Gastroesophageal sphincter (tissue), 3 donors: ENCODE measurements around the gene CYFIP2.

Experiments
- EP300 ChIP-seq: sonication (generic); formaldehyde crosslinking; IDR thresholded peaks from one replicate; pipeline ENCODE4 v1.6.1; 2017; ENCODE audit warnings: antibody characterized with exemption, mild to moderate bottlenecking
- POLR2AphosphoS5 ChIP-seq: sonication (generic); formaldehyde crosslinking; IDR thresholded peaks from one replicate; pipeline ENCODE4 v1.6.1; 2017; ENCODE audit warnings: antibody characterized with exemption
- TF ChIP-seq, protein P1 (sequence below), 4 experiments: fragments of 200-600 bp in 2 of 4; fragments of 450-650 bp in 2 of 4; sonication (generic) in 1 of 4; IDR thresholded peaks; one replicate each; pipeline ENCODE4 v1.5.1; 2017 to 2019; ENCODE audit warnings: antibody characterized with exemption in 4 of 4, mild to moderate bottlenecking in 2 of 4, moderate library complexity in 2 of 4

DNA sequence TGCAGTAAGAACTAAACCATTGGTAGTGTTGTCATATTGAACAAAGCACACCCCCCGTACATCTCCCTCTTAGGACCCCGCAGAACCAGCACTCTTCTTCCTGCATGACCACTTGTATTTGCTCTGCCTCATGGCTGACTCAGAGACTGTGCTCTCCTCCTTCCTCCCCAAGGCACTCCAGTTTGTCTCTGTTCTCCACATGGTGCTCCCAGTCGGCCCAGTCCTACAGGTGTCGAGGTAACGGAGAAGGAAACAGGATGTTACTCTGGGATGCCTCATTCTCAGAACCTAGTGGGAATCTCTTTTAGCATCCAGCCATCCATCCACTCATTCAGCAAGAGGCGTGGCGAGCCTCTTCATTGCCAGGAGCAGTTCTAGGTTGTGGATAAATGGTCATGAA is 97.1 kb downstream of the CYFIP2 start:
- TF ChIP-seq, protein P1, sequence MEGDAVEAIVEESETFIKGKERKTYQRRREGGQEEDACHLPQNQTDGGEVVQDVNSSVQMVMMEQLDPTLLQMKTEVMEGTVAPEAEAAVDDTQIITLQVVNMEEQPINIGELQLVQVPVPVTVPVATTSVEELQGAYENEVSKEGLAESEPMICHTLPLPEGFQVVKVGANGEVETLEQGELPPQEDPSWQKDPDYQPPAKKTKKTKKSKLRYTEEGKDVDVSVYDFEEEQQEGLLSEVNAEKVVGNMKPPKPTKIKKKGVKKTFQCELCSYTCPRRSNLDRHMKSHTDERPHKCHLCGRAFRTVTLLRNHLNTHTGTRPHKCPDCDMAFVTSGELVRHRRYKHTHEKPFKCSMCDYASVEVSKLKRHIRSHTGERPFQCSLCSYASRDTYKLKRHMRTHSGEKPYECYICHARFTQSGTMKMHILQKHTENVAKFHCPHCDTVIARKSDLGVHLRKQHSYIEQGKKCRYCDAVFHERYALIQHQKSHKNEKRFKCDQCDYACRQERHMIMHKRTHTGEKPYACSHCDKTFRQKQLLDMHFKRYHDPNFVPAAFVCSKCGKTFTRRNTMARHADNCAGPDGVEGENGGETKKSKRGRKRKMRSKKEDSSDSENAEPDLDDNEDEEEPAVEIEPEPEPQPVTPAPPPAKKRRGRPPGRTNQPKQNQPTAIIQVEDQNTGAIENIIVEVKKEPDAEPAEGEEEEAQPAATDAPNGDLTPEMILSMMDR (IDR thresholded peaks at IDR 0.05), result no peak
- TF ChIP-seq POLR2AphosphoS5, result no peak
- TF ChIP-seq EP300, result no peak
